CD4-positive, alpha-beta T cell treated with Interferon alpha-2 for 1 hour (primary cell): ENCODE measurements around the gene KRTAP9-8.
"Not testable (repeated sequence)": the region's sequence is repeated elsewhere in the genome, so short reads cannot be mapped to it uniquely, and the experiment has no call there.

Experiments
- DNase-seq, 2 donors: peaks; one replicate each; pipeline ENCODE4 v3.0.0-alpha.2; 2020 to 2022

KRTAP9-8 gene, protein sequence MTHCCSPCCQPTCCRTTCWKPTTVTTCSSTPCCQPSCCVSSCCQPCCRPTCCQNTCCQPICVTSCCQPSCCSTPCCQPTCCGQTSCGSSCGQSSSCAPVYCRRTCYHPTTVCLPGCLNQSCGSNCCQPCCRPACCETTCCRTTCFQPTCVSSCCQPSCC

GRCh38 chr17:41237949-41238437 lies at the start of gene KRTAP9-8:
TSS of gene KRTAP9-8 (plus strand) at chr17:41237999. CDS start at chr17:41238052, 53 bp downstream.
- DNase-seq = not testable (repeated sequence)

DNA sequence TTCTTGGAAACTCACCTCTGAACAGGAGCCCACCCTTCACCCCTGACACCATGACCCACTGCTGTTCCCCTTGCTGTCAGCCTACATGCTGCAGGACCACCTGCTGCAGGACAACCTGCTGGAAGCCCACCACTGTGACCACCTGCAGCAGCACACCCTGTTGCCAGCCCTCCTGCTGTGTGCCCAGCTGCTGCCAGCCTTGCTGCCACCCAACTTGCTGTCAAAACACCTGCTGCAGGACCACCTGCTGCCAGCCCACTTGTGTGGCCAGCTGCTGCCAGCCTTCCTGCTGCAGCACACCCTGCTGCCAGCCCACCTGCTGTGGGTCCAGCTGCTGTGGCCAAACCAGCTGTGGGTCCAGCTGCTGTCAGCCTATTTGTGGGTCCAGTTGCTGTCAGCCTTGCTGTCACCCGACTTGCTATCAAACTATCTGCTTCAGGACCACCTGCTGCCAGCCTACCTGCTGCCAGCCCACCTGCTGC lies 47.9 kb upstream of the KRTAP9-8 start, which contains the start of gene KRTAP9-1:
Gene KRTAP9-1 (plus strand): TSS at position 51 of the 482 bp plus-strand sequence. CDS start 0 bp downstream, at position 51.
- not testable (repeated sequence) for DNase-seq

GRCh38 chr17:41190328-41190727 lies 47.5 kb upstream of the KRTAP9-8 start:
- DNase-seq = no peak

GRCh38 chr17:41196068-41196467 lies 41.7 kb upstream of the KRTAP9-8 start:
- no peak for DNase-seq

DNA sequence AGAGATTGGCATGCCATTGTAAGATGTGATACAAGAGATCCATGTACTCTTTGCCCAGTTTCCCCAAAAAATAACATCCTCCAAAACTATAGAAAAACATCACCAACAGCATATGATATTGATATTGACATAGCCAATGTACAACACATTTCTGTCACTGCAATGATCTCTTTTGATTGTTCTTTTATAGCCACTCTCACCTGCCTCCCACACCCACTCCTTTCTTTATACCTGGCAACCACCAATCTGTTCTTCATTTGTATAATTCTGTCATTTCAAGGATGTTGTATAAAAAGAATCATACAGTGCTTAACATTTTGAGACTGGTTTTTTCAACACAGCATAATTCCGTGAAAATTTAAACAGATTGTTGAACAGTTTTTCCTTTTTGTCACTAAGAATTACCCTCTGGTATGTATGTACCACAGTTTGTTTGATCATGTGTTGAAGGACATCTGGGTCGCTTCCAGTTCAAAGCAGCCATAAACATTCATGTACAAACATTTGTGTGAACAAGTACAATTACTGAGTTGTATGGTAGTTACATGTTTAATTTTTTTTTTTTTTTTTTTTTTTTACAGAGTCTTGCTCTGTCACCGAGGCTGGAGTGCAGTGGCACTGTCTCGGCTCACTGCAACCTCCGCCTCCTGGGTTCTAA lies 38.2 kb upstream of the KRTAP9-8 start:
- DNase-seq = no peak

DNA sequence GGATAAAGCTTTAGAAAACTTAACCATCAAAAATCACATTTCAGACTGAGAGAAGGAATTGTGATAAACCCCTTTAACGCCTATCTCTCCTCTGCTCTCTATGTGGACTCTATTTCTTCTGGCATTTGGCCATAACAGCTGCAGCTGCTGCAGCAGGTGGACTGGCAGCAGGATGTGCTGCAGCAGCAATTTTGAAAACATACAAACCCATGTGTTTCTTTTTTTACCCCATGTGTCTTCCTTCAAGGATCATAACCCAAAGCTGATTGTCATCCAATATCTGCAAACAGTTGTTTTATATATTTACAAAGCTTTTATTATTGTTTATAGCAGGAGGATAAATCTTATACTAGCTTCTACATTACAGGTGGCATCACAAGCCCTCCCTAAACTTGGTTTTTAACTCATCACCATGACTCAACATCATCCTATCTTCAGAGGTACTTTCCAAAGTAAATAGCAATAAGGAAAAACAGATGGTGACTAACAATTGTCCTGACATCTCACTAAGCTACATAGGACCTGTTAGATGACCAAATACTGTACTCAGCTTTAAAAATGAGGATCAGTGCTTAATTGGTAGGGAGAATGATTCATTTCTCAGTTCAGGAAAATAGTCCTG lies 25.8 kb upstream of the KRTAP9-8 start:
- DNase-seq = no peak

- no peak for DNase-seq
Measured at GRCh38 chr17:41212524-41213169, 25.2 kb upstream of the KRTAP9-8 start.

DNA sequence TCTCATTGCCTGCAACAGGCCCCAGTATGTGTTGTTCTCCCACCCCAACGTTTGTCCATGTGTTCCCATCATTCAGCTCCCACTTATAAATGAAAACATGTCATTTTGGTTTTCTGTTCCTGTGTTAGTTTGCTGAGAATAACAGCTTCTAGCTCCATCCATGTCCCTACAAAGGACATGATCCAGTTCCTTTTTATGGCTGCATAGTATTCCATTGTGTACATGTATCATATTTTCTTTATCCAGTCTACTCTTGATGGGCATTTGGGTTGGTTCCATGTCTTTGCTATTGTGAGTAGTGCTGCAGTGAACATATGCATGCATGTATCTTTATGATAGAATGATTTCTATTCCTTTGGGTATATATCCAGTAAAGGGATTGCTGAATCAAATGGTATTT lies 22.1 kb upstream of the KRTAP9-8 start:
- DNase-seq = no peak

DNA sequence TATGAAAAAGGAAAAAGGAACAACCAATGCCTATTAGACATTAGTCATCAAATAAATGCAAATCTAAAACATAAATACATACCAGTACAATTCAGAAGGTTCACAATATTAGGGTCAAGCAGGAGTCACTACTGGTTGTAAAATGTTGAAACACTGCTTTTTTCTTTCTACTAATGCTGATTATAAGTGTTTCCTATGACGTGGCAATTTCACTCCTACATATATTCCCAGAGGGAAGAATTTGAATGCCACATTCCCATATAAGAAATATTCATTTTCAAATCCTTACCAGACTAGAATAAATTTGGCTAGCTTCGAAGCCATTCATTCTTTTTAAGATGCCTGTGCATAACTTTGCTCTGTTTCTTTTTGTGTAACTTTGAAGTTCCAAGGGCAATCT lies 14.0 kb upstream of the KRTAP9-8 start:
- DNase-seq = no peak

DNA sequence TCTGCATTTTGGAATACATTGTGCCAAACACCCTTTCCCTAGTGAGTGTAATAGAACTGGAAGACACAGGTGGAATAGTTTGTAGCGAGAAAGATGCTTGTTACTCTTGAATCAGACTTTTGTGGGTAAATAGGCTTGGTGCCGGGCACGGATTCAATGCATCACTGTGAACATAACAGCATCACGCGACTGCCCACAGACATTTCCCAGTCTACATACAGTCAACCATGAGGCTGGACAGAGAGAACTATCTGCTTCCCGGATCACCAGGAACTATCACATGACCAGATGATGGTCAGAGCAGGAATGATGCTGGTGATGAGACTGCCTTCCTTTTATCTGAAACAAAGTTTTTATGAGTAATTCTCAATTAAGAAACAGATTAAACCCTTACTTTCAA lies 11.7 kb upstream of the KRTAP9-8 start:
- no peak for DNase-seq

DNA sequence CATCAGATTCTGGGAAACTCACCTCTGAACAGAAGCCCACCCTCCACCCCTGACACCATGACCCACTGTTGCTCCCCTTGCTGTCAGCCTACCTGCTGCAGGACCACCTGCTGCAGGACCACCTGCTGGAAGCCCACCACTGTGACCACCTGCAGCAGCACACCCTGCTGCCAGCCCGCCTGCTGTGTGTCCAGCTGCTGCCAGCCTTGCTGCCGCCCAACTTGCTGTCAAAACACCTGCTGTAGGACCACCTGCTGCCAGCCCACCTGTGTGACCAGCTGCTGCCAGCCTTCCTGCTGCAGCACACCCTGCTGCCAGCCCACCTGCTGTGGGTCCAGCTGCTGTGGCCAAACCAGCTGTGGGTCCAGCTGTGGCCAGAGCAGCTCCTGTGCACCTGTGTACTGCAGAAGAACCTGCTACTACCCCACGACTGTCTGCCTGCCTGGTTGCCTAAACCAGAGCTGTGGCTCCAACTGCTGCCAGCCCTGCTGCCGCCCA lies 11.2 kb upstream of the KRTAP9-8 start, which contains the start of gene KRTAP9-2:
Gene KRTAP9-2 (plus strand): TSS at position 51 of the 498 bp plus-strand sequence. CDS start 7 bp downstream, at position 58.
- not testable (repeated sequence) for DNase-seq

GRCh38 chr17:41230094-41230493 lies 7.7 kb upstream of the KRTAP9-8 start:
- DNase-seq = no peak

- no peak for DNase-seq
Measured at GRCh38 chr17:41231731-41232130, 6.1 kb upstream of the KRTAP9-8 start.

- DNase-seq = not testable (repeated sequence)
Measured at GRCh38 chr17:41232399-41233105, 5.2 kb upstream of the KRTAP9-8 start, which contains the start of gene KRTAP9-3. TSS of gene KRTAP9-3 (plus strand) at chr17:41232449. CDS start at chr17:41232502, 53 bp downstream.

- not testable (repeated sequence) for DNase-seq
Measured at GRCh38 chr17:41237116-41237515, 683 bp upstream of the KRTAP9-8 start.

- DNase-seq = not testable (repeated sequence)
Measured at GRCh38 chr17:41246995-41247787, 9.4 kb downstream of the KRTAP9-8 start.

DNA sequence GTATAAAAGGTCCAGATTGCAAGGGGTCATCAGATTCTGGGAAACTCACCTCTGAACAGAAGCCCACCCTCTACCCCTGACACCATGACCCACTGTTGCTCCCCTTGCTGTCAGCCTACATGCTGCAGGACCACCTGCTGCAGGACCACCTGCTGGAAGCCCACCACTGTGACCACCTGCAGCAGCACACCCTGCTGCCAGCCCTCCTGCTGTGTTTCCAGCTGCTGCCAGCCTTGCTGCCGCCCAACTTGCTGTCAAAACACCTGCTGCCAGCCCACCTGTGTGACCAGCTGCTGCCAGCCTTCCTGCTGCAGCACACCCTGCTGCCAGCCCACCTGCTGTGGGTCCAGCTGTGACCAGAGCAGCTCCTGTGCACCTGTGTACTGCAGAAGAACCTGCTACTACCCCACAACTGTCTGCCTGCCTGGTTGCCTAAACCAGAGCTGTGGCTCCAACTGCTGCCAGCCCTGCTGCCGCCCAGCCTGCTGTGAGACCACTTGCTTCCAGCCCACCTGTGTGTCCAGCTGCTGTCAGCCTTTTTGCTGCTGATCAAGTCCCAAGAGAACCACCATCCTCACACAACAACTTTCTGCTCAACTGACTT lies 11.9 kb downstream of the KRTAP9-8 start, which contains the start of gene KRTAP9-4:
Gene KRTAP9-4 (plus strand): TSS at position 51 of the 604 bp plus-strand sequence. CDS start 34 bp downstream, at position 85.
- DNase-seq = not testable (repeated sequence)

GRCh38 chr17:41251261-41251660 lies 13.5 kb downstream of the KRTAP9-8 start:
- no peak for DNase-seq

DNA sequence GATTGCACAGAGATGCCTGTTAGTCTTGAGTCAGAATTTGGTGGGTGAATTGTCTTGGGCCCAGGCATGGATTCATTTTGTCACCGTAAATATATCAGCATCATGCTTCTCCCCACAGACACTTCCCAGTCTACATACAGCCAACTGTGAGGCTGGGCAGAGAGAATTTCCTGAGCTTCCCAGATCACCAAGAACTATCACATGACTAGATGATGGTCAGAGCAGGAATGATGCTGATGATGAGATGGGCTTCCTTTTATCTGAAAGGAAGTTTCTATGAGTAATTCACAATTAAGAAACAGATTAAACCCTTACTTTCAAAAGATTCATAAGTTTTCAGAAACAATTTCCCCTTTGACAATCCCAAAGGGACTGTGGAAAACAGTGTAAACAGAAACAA lies 17.1 kb downstream of the KRTAP9-8 start:
- no peak for DNase-seq
